HepG2 (cell line): ENCODE measurements around the gene IQCN. TPM values are rescaled to one million over a fixed set of nuclear protein-coding genes. Genes with fewer than 3 reads are reported as not detected.
A peak's percentile ranks its signal among the peaks of the same experiment; 100 is the strongest.

Experiments
- ADNP ChIP-seq: sonication (generic); formaldehyde crosslinking; IDR thresholded peaks from 2 replicates; pipeline ENCODE4 v1.4.0; 2020; ENCODE audit warnings: missing genetic modification reagents
- BATF2 ChIP-seq: sonication (generic); formaldehyde crosslinking; IDR thresholded peaks from 2 replicates; pipeline ENCODE4 v1.8.0; 2022; ENCODE audit warnings: mild to moderate bottlenecking, missing genetic modification reagents, moderate library complexity
- CSRNP1 ChIP-seq: sonication (generic); formaldehyde crosslinking; IDR thresholded peaks from 2 replicates; pipeline ENCODE4 v1.8.1; 2023; ENCODE audit warnings: mild to moderate bottlenecking, missing genetic modification reagents
- GPBP1L1 ChIP-seq: sonication (generic); formaldehyde crosslinking; IDR thresholded peaks from 2 replicates; pipeline ENCODE4 v1.5.0; 2020; ENCODE audit warnings: mild to moderate bottlenecking, missing genetic modification reagents
- HNRNPH1 ChIP-seq: fragments of 200-400 bp; formaldehyde crosslinking; optimal IDR thresholded peaks from 2 replicates; pipeline ENCODE3; 2017; ENCODE audit warnings: mild to moderate bottlenecking, low read depth, low read length
- HNRNPUL1 ChIP-seq: fragments of 200-400 bp; formaldehyde crosslinking; IDR thresholded peaks from 2 replicates; pipeline ENCODE4 v1.6.1; 2017; ENCODE audit warnings: low read depth, mild to moderate bottlenecking, low read length, moderate library complexity
- HOXA5 ChIP-seq: sonication (generic); formaldehyde crosslinking; IDR thresholded peaks from 2 replicates; pipeline ENCODE4 v1.4.0; 2020; ENCODE audit warnings: missing genetic modification reagents
- ISX ChIP-seq: sonication (generic); formaldehyde crosslinking; conservative IDR thresholded peaks from 2 replicates; pipeline ENCODE4 v1.5.0; 2020; ENCODE audit warnings: missing genetic modification reagents
- KMT2A ChIP-seq: sonication (generic); formaldehyde crosslinking; IDR thresholded peaks from 2 replicates; pipeline ENCODE4 v1.4.0; 2020; ENCODE audit warnings: missing genetic modification reagents
- MATR3 ChIP-seq: sonication (generic); formaldehyde crosslinking; IDR thresholded peaks from 2 replicates; pipeline ENCODE4 v1.4.0; 2020; ENCODE audit warnings: missing genetic modification reagents
- NFKBIZ ChIP-seq: IDR thresholded peaks from 2 replicates; pipeline ENCODE4 v1.6.1; 2018; ENCODE audit warnings: missing genetic modification reagents, missing compliant biosample characterization
- ONECUT2 ChIP-seq: sonication (generic); formaldehyde crosslinking; IDR thresholded peaks from 2 replicates; pipeline ENCODE4 v1.4.0; 2020; ENCODE audit warnings: missing genetic modification reagents
- PLRG1 ChIP-seq: fragments of 450-650 bp; conservative IDR thresholded peaks from 2 replicates; pipeline ENCODE4 v1.6.1; 2016
- POLR2AphosphoS5 ChIP-seq: IDR thresholded peaks from 2 replicates; pipeline ENCODE4 v1.6.1; 2012; ENCODE audit warnings: low read depth, low read length
- RORA ChIP-seq: sonication (generic); formaldehyde crosslinking; IDR thresholded peaks from 2 replicates; pipeline ENCODE4 v1.5.0; 2020; ENCODE audit warnings: mild to moderate bottlenecking, missing genetic modification reagents, moderate library complexity
- SAP130 ChIP-seq: IDR thresholded peaks from 2 replicates; pipeline ENCODE4 v1.6.1; 2016; ENCODE audit warnings: low read depth
- SCMH1 ChIP-seq: sonication (generic); formaldehyde crosslinking; IDR thresholded peaks from 2 replicates; pipeline ENCODE4 v1.9.0; 2021; ENCODE audit warnings: missing genetic modification reagents, mild to moderate bottlenecking, borderline replicate concordance
- SMARCE1 ChIP-seq: fragments of 450-650 bp; IDR thresholded peaks from 2 replicates; pipeline ENCODE4 v1.6.1; 2017; ENCODE audit warnings: borderline replicate concordance
- ZBTB1 ChIP-seq: sonication (generic); formaldehyde crosslinking; IDR thresholded peaks from 2 replicates; pipeline ENCODE4 v1.4.0; 2020; ENCODE audit warnings: missing genetic modification reagents, borderline replicate concordance
- ZKSCAN1 ChIP-seq: fragments of 150-350 bp; IDR thresholded peaks from 2 replicates; pipeline ENCODE4 v1.6.1; 2014; ENCODE audit warnings: low read length
- ZNF234 ChIP-seq: sonication (generic); formaldehyde crosslinking; conservative IDR thresholded peaks from 2 replicates; pipeline ENCODE4 v1.5.1; 2020; ENCODE audit warnings: mild to moderate bottlenecking, missing genetic modification reagents
- ZNF329 ChIP-seq: sonication (generic); formaldehyde crosslinking; IDR thresholded peaks from 2 replicates; pipeline ENCODE4 v1.9.0; 2021; ENCODE audit warnings: low read depth, mild to moderate bottlenecking, missing genetic modification reagents
- ZNF350 ChIP-seq: sonication (generic); formaldehyde crosslinking; IDR thresholded peaks from 2 replicates; pipeline ENCODE4 v1.4.0; 2020; ENCODE audit warnings: mild to moderate bottlenecking, low read depth, missing genetic modification reagents, borderline replicate concordance
- ZNF580 ChIP-seq: IDR thresholded peaks from 2 replicates; pipeline ENCODE4 v1.6.1; 2016; ENCODE audit warnings: low read depth, borderline replicate concordance
- ZNF75D ChIP-seq: sonication (generic); formaldehyde crosslinking; IDR thresholded peaks from 2 replicates; pipeline ENCODE4 v1.8.1; 2023; ENCODE audit warnings: missing genetic modification reagents, mild to moderate bottlenecking, borderline replicate concordance
- ZNF841 ChIP-seq: sonication (generic); formaldehyde crosslinking; IDR thresholded peaks from 2 replicates; pipeline ENCODE4 v1.8.1; 2023; ENCODE audit warnings: missing genetic modification reagents, borderline replicate concordance
- polyA plus RNA-seq, 8 experiments: library from polyadenylated mRNA; depleted of rRNA in 3 of 8; stranded (reverse) in 7 of 8; unstranded in 1 of 8; fragments of >200 nt; fragmentation: Illumina TruSeq in 4 of 8; extraction: Trizol in 4 of 8; gene quantifications; 2 replicates each; pipeline versions ENCODE4 v1.2.1 to v1.2.3, GENCODE V29; 2011 to 2016; ENCODE audit warnings: low read depth in 4 of 8, missing spikeins in 1 of 8, mixed read lengths in 1 of 8; ENCODE audit not compliant: insufficient read depth in 1 of 8
- total RNA-seq, 5 experiments: library from RNA; depleted of rRNA; stranded (reverse); fragments of >200 nt; fragmentation: Illumina TruSeq; extraction: Trizol; gene quantifications; 2 replicates each; pipeline ENCODE4 v1.2.3, GENCODE V29; 2016; ENCODE audit warnings: low read depth in 1 of 5

The IQCN gene
- total and polyA plus RNA-seq, 2 of the 13 experiments (the other 11 are each of a cell fraction or from before 2014, with no cell fraction given): 0.04 to 0.18 TPM

- no peak for TF ChIP-seq ZNF841 (CRISPR knock-in tag)
- no peak for TF ChIP-seq GPBP1L1 (CRISPR knock-in tag)
- TF ChIP-seq HOXA5 (CRISPR knock-in tag): 0 out of 2 replicates have a peak, but pooled peaks have one; percentile 76
- peak; percentile 91 for TF ChIP-seq SAP130
- TF ChIP-seq CSRNP1 (CRISPR knock-in tag): no peak
- peak; percentile 57; the same call in 1 of the 2 replicates for TF ChIP-seq BATF2 (CRISPR knock-in tag)
- TF ChIP-seq ONECUT2 (CRISPR knock-in tag): no peak
- TF ChIP-seq ZNF234 (CRISPR knock-in tag): no peak
- no peak for TF ChIP-seq SCMH1 (CRISPR knock-in tag)
- TF ChIP-seq ADNP (CRISPR knock-in tag): no peak
- TF ChIP-seq POLR2AphosphoS5: peak; percentile 71
- no peak; the same call in 1 of the 2 replicates for TF ChIP-seq ZNF580
- no peak for TF ChIP-seq MATR3
- no peak for TF ChIP-seq ZNF350 (CRISPR knock-in tag)
- TF ChIP-seq NFKBIZ: no peak
- TF ChIP-seq ZKSCAN1: no peak
- no peak for TF ChIP-seq HNRNPUL1
- no peak for TF ChIP-seq PLRG1
- no peak for TF ChIP-seq HNRNPH1
- no peak for TF ChIP-seq SMARCE1
- TF ChIP-seq ZNF75D: no peak
- peak; percentile 89 for TF ChIP-seq ZNF329 (CRISPR knock-in tag)
- no peak for TF ChIP-seq ZBTB1
- no peak for TF ChIP-seq RORA (CRISPR knock-in tag)
- no peak for TF ChIP-seq KMT2A (CRISPR knock-in tag)
- 0 out of 2 replicates have a peak, but pooled peaks have one; percentile 2 for TF ChIP-seq ISX
Measured at GRCh38 chr19:18322759-18323460, 48.7 kb upstream of the IQCN start, which contains the start of gene LSM4 (continued).
